ENCODE results near the gene HDAC2. TPM values are rescaled to one million over a fixed set of nuclear protein-coding genes. Genes with fewer than 3 reads are reported as not detected.

The HDAC2 gene
- total RNA-seq, 4 donors from 2014 or later: 40.2 to 66.6 (median 60.7) TPM

DNA sequence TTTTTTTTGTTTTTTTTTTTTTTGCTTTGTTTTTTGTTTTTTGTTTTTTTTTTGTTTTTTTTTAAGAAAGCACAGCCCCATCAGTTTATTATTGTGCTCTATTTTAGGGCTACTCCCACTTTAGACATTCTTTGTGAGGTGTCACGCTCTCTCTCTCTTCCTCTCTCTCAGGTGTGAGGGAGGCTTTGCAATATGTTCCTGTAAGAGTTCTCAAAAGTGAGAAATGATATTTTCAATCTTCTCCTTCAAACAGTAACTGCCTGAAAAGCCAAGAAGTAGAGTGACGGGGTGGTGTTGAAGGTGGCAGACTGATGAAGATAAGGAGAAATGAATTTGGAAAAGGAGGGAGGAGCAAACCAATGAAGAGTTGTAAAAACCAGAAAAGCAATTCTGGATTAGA is 28.3 kb upstream of the HDAC2 start:
- no peaks in the 10 kb centered on the region for H3K27me3 ChIP-seq
- no peaks in the 10 kb centered on the region for H3K36me3 ChIP-seq
- TF ChIP-seq POLR2A (IDR thresholded peaks at IDR 0.05): no peak
- TF ChIP-seq, protein P1, sequence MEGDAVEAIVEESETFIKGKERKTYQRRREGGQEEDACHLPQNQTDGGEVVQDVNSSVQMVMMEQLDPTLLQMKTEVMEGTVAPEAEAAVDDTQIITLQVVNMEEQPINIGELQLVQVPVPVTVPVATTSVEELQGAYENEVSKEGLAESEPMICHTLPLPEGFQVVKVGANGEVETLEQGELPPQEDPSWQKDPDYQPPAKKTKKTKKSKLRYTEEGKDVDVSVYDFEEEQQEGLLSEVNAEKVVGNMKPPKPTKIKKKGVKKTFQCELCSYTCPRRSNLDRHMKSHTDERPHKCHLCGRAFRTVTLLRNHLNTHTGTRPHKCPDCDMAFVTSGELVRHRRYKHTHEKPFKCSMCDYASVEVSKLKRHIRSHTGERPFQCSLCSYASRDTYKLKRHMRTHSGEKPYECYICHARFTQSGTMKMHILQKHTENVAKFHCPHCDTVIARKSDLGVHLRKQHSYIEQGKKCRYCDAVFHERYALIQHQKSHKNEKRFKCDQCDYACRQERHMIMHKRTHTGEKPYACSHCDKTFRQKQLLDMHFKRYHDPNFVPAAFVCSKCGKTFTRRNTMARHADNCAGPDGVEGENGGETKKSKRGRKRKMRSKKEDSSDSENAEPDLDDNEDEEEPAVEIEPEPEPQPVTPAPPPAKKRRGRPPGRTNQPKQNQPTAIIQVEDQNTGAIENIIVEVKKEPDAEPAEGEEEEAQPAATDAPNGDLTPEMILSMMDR (IDR thresholded peaks at IDR 0.05): no peak
- WGBS, 2 donors: 67 to 97% methylated on average over 2 of the region's 2 CpGs
- no peak for DNase-seq
- no peaks in the 10 kb centered on the region for H3K9me3 ChIP-seq
- no peak overlapping the region for H3K4me3 ChIP-seq
- intact Hi-C loops (cut with DNase I): no loop called here
- H3K4me1 ChIP-seq: no peaks in the 10 kb centered on the region
- H3K27ac ChIP-seq: no peak overlapping the region

DNA sequence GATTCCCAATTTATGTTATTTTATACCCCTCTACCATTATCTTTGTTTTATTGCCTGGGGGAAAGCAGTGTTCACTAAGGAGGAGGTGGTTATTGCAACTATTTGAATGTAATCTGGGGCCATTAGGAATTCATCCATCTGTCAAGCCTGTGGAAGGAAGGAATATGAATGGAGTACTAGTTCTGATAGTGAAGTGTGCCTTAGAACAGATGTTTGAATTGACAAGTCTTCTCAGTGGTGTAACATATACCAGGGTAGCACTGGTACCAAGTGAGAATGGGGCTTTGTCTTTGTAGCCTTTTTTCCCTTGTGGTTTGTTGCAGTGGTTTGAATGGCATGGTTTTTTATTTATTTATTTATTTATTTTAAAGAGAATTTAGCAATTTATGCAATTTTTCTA is 27.9 kb upstream of the HDAC2 start:
- intact Hi-C loops (cut with DNase I): no loop called here
- Histone ChIP-seq H3K4me3 (no peak overlapping the region), H3K27me3 (no peaks in the 10 kb centered on the region)

DNA sequence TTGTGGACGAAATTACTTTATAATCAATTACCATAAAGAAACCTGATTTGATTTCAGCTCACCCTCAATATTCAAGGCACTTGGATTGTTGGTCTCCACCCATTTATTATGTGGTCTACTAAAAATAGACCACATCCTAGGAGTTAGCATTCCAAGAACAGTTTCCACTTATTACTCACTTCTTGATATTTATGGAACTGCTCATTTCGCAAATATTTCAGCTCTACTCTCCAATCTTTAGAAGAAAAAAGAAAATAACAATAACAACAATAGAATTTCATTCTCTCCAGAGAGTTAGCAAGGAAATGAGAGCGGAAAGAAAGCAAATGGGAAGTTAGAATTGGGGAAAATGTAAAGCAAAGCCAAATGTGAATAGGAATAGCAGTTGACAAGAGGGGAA is 26.2 kb upstream of the HDAC2 start:
- H3K4me3 ChIP-seq: no peak overlapping the region
- no peak overlapping the region for H3K27ac ChIP-seq
- no peaks in the 10 kb centered on the region for H3K9me3 ChIP-seq
- no peaks in the 10 kb centered on the region for H3K27me3 ChIP-seq
- intact Hi-C loops (cut with DNase I): no loop called here
- WGBS, 2 donors: 62 to 77% methylated on average over 3 of the region's 3 CpGs
- DNase-seq: no peak
- H3K4me1 ChIP-seq: no peaks in the 10 kb centered on the region
- TF ChIP-seq POLR2A (IDR thresholded peaks at IDR 0.05): no peak
- TF ChIP-seq, protein P1 (IDR thresholded peaks at IDR 0.05): no peak
- H3K36me3 ChIP-seq: no peaks in the 10 kb centered on the region

More for the DNA sequence above, 27.9 kb upstream of the HDAC2 start:
- H3K9me3 ChIP-seq: no peaks in the 10 kb centered on the region
- no peak for DNase-seq
- no peaks in the 10 kb centered on the region for H3K36me3 ChIP-seq
- TF ChIP-seq, protein P1 (IDR thresholded peaks at IDR 0.05): no peak
- no peak for TF ChIP-seq POLR2A (IDR thresholded peaks at IDR 0.05)
- no peaks in the 10 kb centered on the region for H3K4me1 ChIP-seq
- H3K27ac ChIP-seq: no peak overlapping the region

DNA sequence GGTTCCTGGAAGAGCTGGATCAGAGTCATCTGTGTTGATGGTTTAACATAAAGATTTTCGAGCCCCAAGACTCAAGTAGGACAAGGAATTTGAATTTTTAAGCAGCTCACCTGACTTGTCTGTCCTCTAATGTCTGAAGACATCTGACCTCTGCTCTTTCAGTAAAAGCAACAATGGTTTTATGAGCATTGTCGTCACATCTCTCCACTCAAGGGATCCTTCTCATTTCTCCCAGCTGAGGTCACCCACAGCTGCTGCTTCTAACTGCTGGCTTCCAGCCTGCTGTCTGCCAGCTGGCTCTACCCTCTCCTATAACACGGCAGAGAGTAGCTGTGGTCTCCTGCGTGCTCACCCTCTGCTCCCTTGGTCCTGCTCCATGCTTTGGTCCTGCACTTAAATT is 24.7 kb upstream of the HDAC2 start:
- Histone ChIP-seq H3K27me3 (no peaks in the 10 kb centered on the region), H3K4me3 (no peak overlapping the region), H3K4me1 (no peaks in the 10 kb centered on the region), H3K27ac (peak overlapping the region in 1 of 4 donors; percentile 14), H3K9me3 (no peaks in the 10 kb centered on the region), H3K36me3 (no peaks in the 10 kb centered on the region)
- WGBS, 2 donors: 43 to 56% methylated on average over 4 of the region's 4 CpGs
- intact Hi-C loops (cut with DNase I): no loop called here
- TF ChIP-seq, protein P1 (IDR thresholded peaks at IDR 0.05): no peak
- no peak for TF ChIP-seq POLR2A (IDR thresholded peaks at IDR 0.05)
- no peak for DNase-seq

DNA sequence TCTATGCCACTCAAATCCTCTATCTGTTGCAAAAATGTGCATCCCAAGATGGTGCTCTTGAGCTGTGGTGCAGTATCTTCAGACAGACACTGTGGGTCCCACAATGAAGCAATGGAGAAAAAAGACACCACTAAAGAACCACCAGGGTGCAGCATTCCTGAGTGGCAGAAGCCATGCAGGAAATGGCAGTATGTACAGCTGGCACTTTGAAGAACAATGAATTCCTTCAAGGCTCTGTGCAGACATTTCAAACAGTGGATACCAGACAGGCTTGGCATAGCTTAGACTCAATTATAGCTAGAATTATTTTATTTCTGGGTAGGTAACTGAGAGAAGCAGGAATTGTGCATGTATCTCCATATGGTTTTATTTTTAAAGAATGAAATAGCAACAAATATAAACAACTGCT is 24.0 kb upstream of the HDAC2 start:
- no peaks in the 10 kb centered on the region for H3K9me3 ChIP-seq
- TF ChIP-seq POLR2A (IDR thresholded peaks at IDR 0.05): no peak
- TF ChIP-seq, protein P1 (IDR thresholded peaks at IDR 0.05): peak in 5 of 6 experiments; percentile 18 to 60 (median 31)
- no peaks in the 10 kb centered on the region for H3K4me1 ChIP-seq
- no peak for DNase-seq
- intact Hi-C loops (cut with DNase I): no loop called here
- H3K27me3 ChIP-seq: no peaks in the 10 kb centered on the region
- H3K4me3 ChIP-seq: no peak overlapping the region
- H3K27ac ChIP-seq: no peak overlapping the region
- H3K36me3 ChIP-seq: no peaks in the 10 kb centered on the region

Measured in esophagus squamous epithelium (tissue), 5 donors.